HL-60/S4 treated with phorbol 12-myristate 13-acetate at 8.2 ng/mL for 4 days and 3 days (cell line): ENCODE measurements around the gene RECK.
"Not testable (repeated sequence)": the region's sequence is repeated elsewhere in the genome, so short reads cannot be mapped to it uniquely, and the experiment has no call there.

ENCODE experiments used
- in situ Hi-C: fragments of 300-500 bp; cut with MboI; formaldehyde crosslinking; loops from 2 replicates; pipeline ENCODE4 v1.15.0; 2022; ENCODE audit warnings: low sequenced_read_pairs

RECK gene

DNA sequence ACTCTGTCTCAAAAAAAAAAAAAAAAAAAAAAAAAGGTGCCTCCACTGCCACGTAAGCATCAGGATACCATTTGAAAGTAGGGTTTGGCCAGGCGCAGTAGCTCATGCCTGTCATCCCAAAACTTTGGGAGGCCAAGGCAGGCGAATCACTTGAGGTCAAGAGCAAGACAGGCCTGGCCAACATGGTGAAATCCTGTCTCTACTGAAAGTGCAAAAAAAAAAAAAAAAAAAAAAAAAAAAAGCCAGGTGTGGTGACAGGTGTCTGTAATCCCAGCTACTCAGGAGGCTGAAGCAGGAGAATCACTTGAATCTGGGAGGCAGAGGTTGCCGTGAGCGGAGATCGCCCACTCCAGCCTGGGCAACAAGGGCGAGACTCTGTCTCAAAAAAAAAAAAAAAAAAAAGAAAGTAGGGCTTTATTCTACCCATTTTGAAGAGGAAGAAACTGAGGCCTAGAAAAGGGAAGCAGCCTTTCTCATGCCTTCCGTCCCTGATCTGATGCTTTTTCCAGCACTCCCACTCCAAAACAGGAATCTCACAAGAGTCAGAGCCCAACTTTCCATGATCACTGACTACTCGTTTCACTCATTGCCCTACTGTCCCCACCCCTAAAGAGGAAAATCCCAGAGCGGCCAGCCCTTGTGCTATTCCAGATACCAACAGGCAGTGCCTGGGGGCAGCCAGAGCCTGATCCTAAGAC is 116.2 kb downstream of the RECK start:
- in situ Hi-C loops: no loop called here

DNA sequence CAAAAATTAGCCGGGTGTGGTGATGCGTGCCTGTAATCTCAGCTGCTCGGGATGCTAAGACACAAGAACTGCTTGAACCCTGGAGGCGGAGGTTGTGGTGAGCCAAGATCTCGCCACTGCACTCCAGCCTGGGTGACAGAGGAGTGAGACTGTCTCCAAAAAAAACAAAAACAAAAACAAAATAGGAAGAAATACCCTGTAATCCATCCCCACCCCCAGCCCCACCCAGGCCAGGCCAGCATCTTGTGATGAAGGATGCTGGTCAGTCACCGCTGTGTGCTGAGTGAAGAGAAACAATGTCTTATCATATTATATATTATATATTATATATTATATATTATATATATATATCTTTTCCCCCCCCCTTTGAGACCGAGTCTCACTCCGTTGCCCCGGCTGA is 117.0 kb downstream of the RECK start:
- in situ Hi-C loops: no loop called here

DNA sequence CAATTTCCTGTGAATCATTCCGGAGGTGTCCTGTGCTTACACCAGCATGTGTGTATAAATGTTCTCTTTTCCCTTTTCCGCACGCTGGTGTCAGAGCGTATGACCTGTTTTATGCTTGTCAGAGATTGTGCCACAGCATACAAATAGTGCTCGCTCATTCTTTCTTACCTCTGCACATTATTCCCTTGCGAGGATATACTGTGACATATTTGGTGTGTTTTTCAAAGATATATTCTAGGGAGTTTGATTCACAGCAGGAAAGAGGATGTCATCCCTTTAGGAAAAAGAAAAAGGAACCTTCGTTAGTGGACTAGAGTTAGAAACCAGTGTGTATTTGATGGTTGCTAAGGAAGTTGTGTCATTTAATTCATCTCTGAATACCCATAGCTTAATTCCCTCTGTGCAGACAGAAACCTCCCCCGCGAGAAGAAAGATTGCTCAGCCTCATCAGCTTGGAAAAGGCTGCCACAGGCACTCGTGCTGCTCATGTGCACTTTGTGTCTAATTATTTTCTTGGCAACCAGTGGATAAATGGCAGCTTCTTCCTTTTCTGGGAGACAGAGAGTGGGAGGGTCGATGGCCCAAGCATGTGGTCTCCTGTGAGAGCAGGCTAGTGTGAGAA is 117.7 kb downstream of the RECK start:
- in situ Hi-C loops: no loop called here

DNA sequence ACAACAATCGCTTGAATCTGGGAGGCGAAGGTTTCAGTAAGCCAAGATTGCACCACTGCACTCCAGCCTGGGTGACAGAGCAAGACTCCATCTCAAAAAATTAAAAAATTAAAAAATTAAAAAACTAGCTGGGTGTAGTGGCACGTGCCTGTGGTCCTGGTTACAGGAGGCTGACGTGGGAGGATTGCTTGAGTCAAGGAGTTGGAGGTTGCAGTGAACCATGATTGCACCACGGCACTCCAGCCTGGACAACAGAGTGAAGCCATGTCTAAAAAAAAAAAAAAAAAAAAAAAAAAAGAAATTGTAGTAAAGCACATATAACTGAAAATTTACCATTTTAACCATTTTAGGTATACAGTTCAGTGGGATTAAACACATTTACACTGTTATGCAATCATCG is 119.4 kb downstream of the RECK start:
- in situ Hi-C loops: no loop called here

DNA sequence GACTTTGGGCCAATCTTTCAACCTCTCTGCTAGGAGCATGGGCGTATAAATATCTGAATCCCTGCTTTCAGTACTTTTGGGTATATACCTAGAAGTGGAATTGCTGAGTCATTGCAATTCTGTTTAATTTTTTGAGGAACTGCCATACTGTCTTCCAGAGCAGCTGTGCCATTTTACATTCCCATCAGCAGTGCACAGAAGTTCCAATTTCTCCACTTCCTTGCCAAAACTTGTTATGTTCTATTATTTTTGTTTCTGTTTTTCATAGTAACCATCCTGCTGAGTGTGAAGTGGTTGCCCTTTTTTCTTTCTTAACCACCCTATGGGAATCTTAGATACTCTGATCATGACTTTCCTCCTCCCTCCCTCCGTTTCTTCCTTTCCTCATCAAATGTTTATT is 121.4 kb downstream of the RECK start:
- in situ Hi-C loops: no loop called here

DNA sequence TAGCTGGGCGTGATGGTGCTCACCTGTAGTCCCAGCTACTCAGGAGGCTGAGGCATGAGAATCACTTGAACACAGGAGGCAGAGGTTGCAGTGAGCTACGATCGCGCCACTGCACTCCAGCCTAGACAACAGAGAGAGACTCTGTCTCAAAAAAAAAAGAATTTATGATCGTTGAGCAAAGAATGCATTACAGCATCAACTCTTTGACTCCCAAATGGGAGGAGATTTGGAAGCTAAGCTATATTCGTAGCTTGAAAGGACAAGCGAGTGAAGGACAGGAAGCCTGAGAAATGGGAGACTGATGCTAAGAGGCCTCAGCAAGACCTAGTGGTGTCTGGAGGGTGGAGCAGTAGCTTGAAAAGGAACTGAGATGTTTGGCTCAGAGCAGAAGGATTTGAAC is 122.2 kb downstream of the RECK start:
- in situ Hi-C loops: no loop called here

DNA sequence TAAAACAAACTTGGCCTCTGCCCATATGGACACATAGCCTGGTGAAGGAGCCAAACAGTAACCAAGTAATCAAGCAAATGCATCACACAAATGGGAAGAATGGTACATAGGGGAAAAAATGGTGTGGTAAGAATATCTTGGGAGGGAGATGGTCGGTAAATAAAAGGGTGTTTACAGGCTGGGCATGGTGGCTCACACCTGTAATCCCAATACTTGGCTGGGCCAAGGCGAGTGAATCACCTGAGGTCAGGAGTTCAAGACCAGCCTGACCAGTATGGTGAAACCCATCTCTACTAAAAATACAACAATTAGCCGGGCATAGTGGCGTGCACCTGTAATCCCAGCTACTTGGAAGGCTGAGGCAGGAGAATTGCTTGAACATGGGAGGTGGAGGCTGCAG is 122.8 kb downstream of the RECK start:
- in situ Hi-C loops: not testable (repeated sequence)

DNA sequence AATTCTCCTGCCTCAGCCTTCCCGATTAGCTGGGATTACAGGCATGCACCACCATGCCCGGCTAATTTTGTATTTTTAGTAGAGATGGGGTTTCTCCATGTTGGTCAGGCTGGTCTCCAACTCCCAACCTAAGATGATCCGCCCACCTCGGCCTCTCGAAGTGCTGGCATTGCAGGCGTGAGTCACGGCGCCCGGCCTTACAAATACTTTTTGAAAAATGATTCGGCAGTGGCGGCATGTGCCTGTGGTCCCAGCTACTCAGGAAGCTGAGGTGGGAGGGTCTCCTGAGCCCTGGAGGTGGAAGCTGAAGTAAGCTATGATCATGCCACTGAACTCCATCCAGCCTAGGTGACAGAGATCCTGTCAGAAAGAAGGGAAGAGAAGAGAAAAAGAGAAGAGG is 123.4 kb downstream of the RECK start:
- in situ Hi-C loops: loop anchor here (10.0 kb wide), 1 partner anchor 55 kb away; no protein-coding TSS in a partner anchor

DNA sequence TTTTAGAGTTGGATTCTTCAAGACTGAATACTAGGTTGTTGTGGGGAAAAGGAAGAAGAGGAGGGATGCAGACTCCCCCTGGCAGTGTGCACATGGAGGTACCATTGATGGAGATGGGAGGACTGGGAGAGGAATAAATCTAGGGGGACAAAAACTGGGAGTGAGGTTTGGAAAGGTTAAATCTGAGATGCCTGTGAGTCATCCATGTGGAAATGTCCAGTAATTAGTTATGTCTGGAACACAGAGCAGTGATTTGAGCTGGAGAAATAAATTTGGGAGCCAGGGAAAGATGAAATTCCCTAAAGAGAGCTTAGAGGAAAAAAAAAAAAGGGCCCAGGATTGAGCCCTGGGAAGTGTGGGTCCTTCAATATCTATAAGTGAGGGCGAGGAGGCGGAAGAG is 124.5 kb downstream of the RECK start:
- in situ Hi-C loops: loop anchor here (10.0 kb wide), 1 partner anchor 56 kb away; no protein-coding TSS in a partner anchor

DNA sequence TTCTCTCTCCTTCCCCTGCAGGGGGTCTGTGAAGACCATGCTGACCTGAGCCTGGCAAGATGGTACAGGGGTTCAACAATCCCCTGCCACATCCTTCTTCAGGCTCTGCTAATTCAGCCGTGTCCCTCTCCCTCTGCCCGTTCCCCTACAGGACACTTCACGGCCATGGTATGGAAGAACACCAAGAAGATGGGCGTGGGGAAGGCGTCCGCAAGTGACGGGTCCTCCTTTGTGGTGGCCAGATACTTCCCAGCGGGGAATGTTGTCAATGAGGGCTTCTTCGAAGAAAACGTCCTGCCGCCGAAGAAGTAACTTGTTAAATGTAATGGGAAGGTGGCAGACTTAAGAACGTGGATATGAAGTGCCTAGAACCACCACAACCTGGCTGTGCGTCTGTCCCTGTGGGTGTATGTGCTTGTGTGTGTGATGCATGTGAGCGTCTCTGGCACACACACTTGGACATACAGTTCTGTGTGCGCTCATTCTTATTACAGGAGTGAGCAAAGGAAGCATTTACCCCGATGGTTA is 125.6 kb downstream of the RECK start:
- in situ Hi-C loops: loop anchor here (10.0 kb wide), 1 partner anchor 57 kb away; no protein-coding TSS in a partner anchor

DNA sequence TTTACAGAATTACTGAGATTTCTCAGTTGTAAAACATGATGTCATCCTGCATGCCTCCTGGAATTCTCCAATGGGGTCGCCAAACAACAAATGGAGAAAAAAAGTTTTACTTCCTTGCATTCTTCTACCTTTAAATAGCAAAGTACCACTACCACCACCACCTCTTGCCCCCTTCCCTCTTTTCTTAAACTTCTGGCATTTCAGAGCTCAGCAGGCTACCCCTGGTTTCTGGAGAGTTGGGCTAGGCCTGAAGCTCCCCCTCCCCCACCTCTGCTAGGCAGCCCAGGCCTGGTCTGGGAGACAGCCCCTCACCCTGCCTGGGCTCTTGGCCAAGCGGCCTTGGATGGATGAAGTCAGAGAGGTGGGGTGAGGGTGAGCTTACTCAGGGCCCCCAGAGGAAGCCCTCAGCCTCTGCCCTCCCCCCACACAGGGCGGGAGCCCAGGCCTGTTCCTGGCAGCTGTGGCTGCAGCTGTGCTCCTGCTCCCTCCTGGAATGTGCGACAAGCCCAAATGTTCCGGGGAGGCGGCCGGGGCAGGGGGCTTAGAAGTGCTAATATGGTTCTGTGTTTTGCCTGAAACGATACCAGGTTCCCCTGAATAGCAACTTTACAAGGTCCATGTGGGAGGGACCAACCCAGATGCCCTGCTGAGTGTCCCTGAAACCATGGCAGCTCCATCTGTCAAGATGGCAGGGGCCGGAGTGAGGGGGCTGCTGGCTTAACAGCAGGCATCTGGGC is 126.5 kb downstream of the RECK start:
- in situ Hi-C loops: loop anchor here (10.0 kb wide), 1 partner anchor 58 kb away; no protein-coding TSS in a partner anchor

DNA sequence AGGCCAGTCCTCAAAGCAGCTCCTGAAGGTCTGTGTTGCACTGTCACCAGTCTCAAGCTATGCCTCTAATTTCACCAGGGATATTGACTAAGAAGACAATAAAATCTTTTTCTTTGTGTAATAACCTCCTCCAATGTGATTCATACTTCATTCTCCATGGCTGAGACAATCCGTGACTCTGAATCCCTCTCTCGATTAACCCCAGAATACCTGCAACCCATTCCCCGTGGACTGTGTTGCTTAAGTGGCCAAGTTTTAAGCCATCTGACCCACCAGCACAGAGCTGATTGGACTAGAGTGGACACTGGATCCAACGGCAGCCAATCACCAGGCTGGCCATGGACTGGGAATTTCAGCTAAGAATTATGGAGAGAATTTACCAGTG is 127.1 kb downstream of the RECK start:
- in situ Hi-C loops: loop anchor here (10.0 kb wide), 1 partner anchor 59 kb away; no protein-coding TSS in a partner anchor

DNA sequence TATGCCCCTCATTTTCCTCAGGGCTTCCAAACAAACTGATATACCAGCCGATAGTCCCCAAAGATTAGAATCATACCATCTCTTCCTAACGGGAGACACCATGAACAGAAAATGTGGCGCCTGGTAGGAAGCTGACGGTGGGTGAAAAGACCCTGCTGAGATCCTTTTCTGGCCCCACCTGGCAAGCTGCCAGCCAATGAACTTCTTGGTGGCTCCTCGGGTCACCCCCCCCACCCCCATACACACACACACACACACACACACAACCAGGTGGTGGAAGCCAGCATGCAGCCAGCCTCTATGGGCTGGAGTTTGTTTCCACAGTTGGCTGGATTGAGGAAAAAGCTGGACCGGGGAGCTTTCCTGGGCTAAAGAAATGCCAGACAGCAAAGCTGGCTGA is 127.7 kb downstream of the RECK start:
- in situ Hi-C loops: loop anchor here (10.0 kb wide), 1 partner anchor 60 kb away; no protein-coding TSS in a partner anchor

DNA sequence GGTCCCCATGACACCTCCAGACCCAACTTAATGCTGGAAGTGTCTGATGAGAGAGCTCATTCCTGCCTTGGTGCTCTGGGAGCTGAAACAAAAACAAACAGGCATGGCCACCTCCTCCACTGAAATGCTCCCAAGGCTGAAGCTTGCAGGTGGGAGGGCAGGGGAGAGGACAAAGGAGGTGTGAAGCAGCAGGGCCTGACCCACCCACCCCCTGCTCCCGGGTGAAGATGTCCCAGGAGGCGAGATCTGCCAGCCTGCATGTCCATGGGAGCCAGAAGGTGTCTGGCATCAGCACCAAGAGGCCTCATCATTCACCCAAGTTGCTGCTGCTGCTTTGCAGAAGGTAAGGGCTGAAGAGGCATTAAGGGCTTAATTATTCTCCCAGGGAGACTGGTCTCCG is 128.3 kb downstream of the RECK start:
- in situ Hi-C loops: loop anchor here (10.0 kb wide), 1 partner anchor 60 kb away; no protein-coding TSS in a partner anchor

DNA sequence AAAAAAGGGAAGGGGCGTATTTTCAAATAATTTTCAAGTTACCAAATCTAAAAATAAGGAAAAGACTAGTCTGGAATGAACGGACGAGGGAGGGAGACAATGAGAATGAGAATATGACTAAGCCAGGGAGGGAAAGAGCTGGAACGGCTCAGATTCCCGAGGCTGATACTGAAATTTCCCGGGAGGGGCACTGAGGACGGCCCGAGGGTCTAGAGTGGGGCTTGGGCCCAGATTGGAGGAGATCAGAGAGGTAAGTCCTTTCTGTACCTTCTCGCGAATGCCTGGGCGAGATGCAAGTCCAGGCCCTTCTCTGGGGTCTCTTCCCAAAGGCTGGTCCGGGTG is 129.1 kb downstream of the RECK start:
- in situ Hi-C loops: loop anchor here (10.0 kb wide), 1 partner anchor 61 kb away; no protein-coding TSS in a partner anchor

DNA sequence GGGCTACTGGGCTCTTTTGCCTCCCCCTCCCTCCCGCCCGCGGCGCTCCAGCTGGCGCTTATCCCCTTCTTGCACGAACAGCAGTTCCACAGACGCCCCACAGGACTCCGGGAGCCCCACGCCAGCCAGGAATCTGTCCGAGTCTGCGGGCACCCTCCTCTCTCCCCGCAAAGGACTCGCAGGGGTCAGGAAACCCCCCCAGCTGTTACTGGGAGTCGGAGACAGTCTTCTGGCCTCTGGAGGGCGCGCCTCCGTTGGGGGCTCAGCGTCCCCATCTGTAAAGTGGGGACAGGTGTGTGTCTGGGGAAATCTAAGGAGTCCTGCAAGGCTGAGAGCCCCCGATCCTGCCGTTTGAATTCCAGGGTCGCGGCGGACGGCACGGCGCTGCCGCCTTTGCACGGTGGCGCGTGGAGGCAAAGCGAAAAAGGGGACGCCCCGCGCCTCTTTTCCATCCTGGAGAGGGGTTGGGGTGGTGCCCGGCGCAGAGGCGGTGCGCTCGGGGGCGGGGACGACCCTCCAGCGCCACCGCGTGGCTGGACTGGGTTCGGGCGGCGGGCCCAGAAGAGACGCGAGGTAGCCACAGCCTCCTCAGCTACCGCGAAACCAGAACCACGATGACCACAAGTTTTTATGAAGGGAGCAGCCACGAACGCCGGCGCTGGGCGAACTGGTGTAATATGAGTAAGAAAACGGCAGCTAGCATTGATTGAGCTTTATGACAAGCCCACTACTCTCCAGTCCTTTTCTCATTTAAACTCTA is 129.6 kb downstream of the RECK start:
- in situ Hi-C loops: loop anchor here (10.0 kb wide), 1 partner anchor 62 kb away; no protein-coding TSS in a partner anchor

DNA sequence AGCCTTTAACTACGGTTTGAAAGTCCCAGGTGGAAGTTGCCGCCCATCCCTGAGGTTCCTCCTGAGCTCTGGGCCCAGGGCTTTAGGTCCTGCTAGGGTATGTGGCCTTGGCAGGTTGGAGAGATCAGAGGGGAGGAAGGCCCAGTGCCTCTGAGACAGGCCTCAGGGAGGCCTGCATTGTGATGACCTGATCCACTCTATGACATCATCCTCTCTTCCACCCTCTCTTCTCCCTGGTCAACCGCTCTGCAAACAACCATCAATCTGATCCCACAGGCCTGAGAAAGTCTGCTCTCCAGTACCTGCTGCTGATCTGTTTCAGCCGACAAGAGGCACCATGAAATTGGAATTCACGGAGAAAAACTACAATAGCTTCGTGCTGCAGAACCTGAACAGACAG is 132.5 kb downstream of the RECK start, which contains the start of gene CCIN:
Gene CCIN, plus strand, starts transcription at position 223 of the 400 bp plus-strand sequence. Its CDS starts 115 bp downstream, at position 338.
- in situ Hi-C loops: loop anchor here (10.0 kb wide), 1 partner anchor 64 kb away; no protein-coding TSS in a partner anchor

DNA sequence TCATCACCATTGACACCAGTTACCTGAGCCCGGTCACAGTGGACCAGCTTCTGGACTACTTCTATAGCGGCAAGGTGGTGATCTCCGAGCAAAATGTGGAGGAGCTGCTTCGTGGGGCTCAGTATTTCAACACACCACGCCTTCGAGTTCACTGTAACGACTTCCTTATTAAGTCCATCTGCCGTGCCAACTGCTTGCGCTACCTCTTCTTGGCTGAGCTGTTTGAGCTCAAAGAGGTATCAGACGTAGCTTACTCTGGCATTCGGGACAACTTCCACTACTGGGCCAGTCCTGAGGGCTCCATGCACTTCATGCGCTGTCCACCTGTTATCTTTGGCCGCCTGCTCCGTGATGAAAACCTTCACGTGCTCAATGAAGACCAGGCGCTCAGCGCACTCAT is 133.0 kb downstream of the RECK start:
- in situ Hi-C loops: loop anchor here (10.0 kb wide), 1 partner anchor 65 kb away; no protein-coding TSS in a partner anchor

DNA sequence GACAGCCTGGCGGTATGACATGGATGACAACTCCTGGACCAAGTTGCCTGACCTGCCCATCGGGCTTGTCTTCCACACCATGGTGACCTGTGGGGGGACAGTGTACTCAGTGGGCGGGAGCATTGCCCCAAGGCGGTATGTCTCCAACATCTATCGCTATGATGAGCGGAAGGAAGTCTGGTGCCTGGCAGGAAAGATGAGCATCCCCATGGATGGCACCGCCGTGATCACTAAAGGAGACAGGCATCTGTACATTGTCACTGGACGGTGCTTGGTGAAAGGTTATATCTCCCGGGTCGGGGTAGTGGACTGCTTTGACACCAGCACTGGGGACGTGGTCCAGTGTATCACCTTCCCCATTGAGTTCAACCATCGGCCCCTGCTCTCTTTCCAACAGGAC is 133.8 kb downstream of the RECK start:
- in situ Hi-C loops: no loop called here

DNA sequence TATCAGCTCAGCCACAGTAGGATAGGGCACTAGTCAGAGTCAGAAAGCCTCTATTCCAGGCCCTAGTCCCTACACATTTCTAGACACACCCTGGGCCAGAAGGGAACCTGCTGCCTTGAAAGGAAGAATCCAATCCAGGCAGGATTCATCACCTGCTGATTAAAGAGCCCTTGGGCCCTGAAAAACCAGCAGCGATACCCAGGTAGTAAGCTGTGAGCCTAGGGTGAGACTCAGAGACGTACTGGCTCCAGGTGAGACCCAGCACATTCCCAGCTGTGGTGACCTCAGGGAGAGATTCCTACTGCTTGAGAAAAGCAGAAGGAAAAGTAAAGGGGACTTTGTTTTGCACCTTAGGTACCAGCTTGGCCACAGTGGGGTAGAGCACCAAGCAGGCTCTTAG is 137.1 kb downstream of the RECK start:
- in situ Hi-C loops: no loop called here
